Measurements from ENCODE around the gene SLC5A5. TPM values are rescaled to one million over a fixed set of nuclear protein-coding genes. Genes with fewer than 3 reads are reported as not detected.

Gene SLC5A5
- total RNA-seq, result under 1 TPM in 2 of 4 donors, not detected in 2; 0.18 to 0.19 TPM

DNA sequence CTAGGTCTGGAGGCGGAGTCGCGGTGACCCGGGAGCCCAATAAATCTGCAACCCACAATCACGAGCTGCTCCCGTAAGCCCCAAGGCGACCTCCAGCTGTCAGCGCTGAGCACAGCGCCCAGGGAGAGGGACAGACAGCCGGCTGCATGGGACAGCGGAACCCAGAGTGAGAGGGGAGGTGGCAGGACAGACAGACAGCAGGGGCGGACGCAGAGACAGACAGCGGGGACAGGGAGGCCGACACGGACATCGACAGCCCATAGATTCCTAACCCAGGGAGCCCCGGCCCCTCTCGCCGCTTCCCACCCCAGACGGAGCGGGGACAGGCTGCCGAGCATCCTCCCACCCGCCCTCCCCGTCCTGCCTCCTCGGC is at the start of gene SLC5A5:
TSS of gene SLC5A5 (plus strand) at position 68 of the 373 bp plus-strand sequence. CDS start 375 bp downstream, outside the sequence.
- H3K36me3 ChIP-seq, result no peaks in the 10 kb centered on the region
- TF ChIP-seq, protein P1, sequence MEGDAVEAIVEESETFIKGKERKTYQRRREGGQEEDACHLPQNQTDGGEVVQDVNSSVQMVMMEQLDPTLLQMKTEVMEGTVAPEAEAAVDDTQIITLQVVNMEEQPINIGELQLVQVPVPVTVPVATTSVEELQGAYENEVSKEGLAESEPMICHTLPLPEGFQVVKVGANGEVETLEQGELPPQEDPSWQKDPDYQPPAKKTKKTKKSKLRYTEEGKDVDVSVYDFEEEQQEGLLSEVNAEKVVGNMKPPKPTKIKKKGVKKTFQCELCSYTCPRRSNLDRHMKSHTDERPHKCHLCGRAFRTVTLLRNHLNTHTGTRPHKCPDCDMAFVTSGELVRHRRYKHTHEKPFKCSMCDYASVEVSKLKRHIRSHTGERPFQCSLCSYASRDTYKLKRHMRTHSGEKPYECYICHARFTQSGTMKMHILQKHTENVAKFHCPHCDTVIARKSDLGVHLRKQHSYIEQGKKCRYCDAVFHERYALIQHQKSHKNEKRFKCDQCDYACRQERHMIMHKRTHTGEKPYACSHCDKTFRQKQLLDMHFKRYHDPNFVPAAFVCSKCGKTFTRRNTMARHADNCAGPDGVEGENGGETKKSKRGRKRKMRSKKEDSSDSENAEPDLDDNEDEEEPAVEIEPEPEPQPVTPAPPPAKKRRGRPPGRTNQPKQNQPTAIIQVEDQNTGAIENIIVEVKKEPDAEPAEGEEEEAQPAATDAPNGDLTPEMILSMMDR (IDR thresholded peaks at IDR 0.05), result no peak
- TF ChIP-seq POLR2A (IDR thresholded peaks at IDR 0.05), result no peak
- 7% methylated on average over 12 of the region's 26 CpGs; no CpG with 5 or more reads in 1 of the 2 donors for WGBS, 2 donors
- peaks cover 24 to 73% (median 34%) of the 10 kb centered on the region in 4 donors for H3K27me3 ChIP-seq
- peak within 1 kb of the TSS in 3 of 4 donors; percentile 1 to 37 (median 27) for H3K4me3 ChIP-seq
- no peaks in the 10 kb centered on the region for H3K9me3 ChIP-seq
- intact Hi-C loops (cut with DNase I), result no loop called here
- DNase-seq, result no peak
- H3K27ac ChIP-seq, result no peak within 1 kb of the TSS
- H3K4me1 ChIP-seq, result peaks cover 19 to 35% (median 22%) of the 10 kb centered on the region in 3 donors

DNA sequence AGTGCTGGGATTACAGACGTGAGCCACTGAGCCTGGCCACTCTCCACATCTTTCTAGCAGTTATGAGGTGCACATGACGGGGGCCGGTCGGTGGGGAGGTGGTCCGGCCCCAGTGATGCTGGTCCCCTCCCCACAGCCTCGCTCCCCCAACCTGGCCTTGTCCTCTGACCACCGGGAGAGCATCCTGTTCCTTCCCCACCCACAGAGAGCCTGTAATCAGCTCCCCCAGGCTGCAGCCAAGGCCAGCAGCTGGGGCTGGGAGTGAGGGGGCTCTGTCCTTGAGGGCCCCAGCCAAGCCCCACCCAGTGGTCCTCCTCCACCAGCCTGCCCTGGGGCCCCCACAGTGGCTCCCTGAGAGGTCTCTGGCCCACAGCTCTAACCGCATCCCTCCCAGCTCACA is 47.4 kb upstream of the SLC5A5 start:
- 58 to 71% methylated on average over 2 to 6 of the region's 8 CpGs for WGBS, 2 donors
- Histone ChIP-seq H3K9me3 (no peaks in the 10 kb centered on the region), H3K4me3 (no peak overlapping the region), H3K27me3 (peaks cover 0 to 40% (median 0%) of the 10 kb centered on the region in 4 donors), H3K4me1 (no peaks in the 10 kb centered on the region), H3K27ac (no peak overlapping the region), H3K36me3 (no peaks in the 10 kb centered on the region)
- intact Hi-C loops (cut with DNase I), result no loop called here
- TF ChIP-seq, protein P1 (IDR thresholded peaks at IDR 0.05), result no peak
- TF ChIP-seq POLR2A (IDR thresholded peaks at IDR 0.05), result no peak
- no peak for DNase-seq

DNA sequence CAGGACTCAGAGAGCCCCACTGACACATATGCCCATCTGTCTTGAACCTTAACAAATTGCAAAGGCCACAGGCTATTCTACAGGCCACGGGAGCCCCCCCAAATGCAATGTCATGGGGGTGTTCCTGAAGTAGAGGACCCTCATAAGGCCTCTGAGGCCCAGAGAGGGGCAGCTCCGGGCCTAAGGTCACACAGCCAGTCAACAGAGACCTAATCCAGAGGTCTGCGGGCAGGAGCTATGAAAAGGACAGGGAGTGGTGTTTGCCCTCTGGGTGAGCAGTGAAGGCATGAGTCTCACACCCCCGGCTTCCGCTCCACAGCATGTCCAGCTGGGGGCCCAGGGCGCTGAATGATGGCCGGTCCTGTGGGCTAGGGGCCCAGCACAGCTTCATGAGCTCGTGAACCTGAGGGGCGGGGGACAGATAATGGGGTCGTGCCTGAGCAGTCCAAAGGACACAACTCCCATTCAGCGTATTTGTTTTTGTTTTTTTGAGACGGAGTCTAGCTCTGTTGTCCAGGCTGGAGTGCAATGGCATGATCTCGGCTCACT is 45.2 kb upstream of the SLC5A5 start:
- Histone ChIP-seq H3K27me3 (peaks cover 0 to 56% (median 0%) of the 10 kb centered on the region in 4 donors), H3K9me3 (no peaks in the 10 kb centered on the region), H3K4me3 (no peak overlapping the region), H3K4me1 (peaks cover 0 to 19% (median 10%) of the 10 kb centered on the region in 3 donors), H3K36me3 (peaks cover 0 to 14% (median 0%) of the 10 kb centered on the region in 3 donors), H3K27ac (no peak overlapping the region)
- no peak for DNase-seq
- no peak for TF ChIP-seq POLR2A (IDR thresholded peaks at IDR 0.05)
- TF ChIP-seq, protein P1 (IDR thresholded peaks at IDR 0.05), result no peak
- WGBS, 2 donors, result 89 to 93% methylated on average over 11 to 12 of the region's 13 CpGs
- intact Hi-C loops (cut with DNase I), result no loop called here

DNA sequence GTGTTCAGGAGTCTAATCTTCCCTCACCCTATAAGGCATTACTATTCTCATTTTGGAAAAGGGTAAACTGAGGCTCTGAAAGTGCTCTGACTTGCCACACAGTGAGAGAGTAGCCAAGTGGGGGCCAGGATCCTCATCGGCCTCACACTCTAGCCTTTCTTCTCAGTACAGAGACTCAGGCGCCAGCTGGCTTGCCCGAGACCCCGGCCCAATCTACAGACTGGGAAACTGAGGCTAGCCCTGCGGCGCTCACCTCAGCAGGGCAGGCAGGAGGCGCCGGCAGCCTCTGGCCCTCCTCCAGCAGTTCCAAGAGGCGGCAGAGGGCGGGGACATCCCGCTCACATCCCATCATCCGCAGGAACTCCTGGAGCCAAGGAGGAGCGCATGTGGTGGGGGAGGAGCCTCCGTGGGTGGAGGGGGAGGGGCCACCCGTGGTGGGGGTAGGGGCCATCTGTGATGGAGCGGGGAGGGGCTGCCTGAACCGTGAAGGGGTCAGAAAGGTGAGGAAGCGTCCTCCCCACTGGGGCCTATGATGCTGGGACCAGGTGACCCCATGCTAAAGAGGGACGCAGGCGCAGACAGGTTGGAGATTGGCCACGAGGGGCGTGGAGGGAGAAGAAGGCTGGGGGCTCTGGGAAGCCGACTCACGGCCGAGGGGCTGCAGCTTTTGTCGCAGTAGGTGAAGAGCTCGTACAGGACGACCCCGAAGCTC is 41.7 kb upstream of the SLC5A5 start:
- 25 to 49% methylated on average over 11 to 14 of the region's 29 CpGs for WGBS, 2 donors

More for the DNA sequence above, 41.7 kb upstream of the SLC5A5 start:
- DNase-seq, result no peak
- Histone ChIP-seq H3K27me3 (peaks cover 0 to 55% (median 0%) of the 10 kb centered on the region in 4 donors), H3K27ac (no peak overlapping the region), H3K4me3 (peak overlapping the region in 3 of 4 donors; percentile 20 to 52 (median 33)), H3K4me1 (peaks cover 0 to 21% (median 10%) of the 10 kb centered on the region in 3 donors), H3K9me3 (no peaks in the 10 kb centered on the region), H3K36me3 (peaks cover 0 to 28% (median 0%) of the 10 kb centered on the region in 3 donors)
- TF ChIP-seq POLR2A (IDR thresholded peaks at IDR 0.05), result no peak
- TF ChIP-seq, protein P1 (IDR thresholded peaks at IDR 0.05), result no peak
- intact Hi-C loops (cut with DNase I), result no loop called here
